Stimulated activated naive CD4-positive, alpha-beta T cell treated with Interleukin-2 at 50 U/mL for 16 hours (primary cell): Measurements from ENCODE around the gene PIGT.

Experiments used
- DNase-seq: peaks from one replicate; lab custom pipeline; 2025; lab: John Stamatoyannopoulos, UW

PIGT gene

DNA sequence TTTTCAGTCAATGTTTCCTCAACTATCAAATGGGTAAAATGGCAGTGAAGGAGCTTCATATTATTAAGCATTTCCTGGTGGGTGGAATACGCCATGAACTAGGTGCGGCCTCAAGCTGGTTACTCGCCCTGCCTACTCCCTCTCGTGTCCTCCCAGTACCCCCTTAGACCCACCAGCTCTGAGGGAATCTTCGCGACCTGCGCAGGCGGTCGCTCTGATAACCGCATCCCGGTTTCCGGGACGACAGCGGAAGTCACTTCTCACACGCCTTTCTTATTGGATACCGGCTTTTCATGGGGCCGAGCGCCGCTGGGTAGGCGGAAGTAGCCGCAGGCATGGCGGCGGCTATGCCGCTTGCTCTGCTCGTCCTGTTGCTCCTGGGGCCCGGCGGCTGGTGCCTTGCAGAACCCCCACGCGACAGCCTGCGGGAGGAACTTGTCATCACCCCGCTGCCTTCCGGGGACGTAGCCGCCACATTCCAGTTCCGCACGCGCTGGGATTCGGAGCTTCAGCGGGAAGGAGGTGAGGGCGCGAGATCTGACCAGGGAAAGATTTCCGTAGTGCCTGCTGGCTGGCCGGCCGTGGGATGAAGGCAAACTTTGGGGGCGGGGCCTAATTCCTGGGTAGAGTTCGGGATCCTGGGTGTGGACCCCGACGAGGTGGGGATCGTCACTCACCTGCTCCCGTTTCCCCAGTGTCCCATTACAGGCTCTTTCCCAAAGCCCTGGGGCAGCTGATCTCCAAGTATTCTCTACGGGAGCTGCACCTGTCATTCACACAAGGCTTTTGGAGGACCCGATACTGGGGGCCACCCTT, at the start of gene PIGT:
Gene PIGT, plus strand, starts transcription at position 320 of the 816 bp plus-strand sequence. Its CDS starts 16 bp downstream, at position 336.
- DNase-seq, result peak; percentile 89

DNA sequence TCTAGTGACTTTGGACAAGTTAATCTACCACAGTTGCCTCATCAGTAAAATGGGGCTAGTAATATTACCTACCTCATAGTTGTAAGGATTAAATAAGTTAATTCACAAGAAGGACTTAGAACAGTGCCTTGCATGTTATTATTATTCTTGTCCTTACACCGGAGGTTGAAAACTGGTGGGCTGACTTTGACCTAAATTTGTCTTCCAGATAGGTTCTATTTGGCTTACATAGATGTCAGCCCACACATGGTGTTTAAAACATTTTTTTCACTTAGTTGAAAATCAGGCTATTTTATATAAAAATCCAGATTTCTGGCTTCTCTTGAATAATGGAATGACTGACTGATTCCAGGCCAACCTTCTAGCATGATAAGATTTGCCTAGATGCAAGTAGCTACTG, 49.7 kb upstream of the PIGT start:
- no peak for DNase-seq

- DNase-seq, result no peak
These were observed 49.3 kb upstream of the PIGT start for GRCh38 chr20:45366631-45367030.

- no peak for DNase-seq
These were observed 48.8 kb upstream of the PIGT start for GRCh38 chr20:45367126-45367525.

GRCh38 chr20:45368221-45368980, 47.5 kb upstream of the PIGT start:
- DNase-seq, result peak; percentile 25

DNA sequence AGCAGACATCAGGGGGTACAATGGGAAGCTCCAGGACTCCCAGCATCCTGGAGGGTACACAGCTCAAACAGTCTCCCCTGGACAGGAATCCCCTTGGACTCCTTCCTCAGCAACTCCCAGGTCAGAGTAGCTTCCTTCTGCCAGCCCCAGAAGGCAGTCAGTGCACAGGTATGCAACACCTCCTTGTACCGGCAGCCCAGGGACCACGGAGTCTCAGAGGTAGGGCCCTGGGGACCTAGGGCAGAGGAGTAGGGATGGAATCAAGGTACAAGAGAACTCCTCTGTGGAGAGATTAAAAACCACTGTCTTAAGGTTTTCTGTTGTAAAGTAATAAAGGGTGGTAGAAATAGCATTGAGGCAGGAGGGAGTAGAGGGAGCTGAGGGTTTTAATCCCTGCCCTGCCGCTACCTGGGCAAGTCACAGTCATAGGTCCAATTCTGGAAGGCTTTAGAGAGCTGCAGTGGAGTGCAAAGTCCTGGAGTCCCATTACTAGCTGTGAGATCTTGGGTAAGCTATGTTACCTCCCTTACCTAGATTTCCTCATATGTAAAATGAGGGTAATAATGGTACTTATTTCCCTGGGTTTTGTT, 45.3 kb upstream of the PIGT start:
- DNase-seq, result no peak

DNA sequence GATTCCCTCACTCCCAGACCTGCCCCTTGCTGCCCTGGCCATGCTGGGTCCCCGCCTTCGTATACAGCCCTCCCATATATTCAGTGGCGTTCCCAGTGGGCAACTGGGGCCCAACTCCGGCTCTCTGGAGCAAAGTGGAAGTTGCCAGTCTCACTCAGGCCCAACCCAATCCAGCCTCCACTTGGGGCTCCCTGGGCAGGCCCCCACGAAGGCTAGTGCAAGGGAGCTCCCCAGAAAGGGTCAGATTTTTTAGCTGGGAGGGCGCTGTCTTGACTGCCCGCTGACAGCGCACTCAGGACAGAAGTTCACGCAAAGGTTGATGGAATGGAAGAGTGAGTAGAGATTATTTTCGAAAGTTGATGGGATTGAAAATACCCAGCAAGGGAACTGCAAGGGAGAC, 43.7 kb upstream of the PIGT start:
- no peak for DNase-seq

GRCh38 chr20:45372646-45373352, 43.1 kb upstream of the PIGT start:
- no peak for DNase-seq

DNA sequence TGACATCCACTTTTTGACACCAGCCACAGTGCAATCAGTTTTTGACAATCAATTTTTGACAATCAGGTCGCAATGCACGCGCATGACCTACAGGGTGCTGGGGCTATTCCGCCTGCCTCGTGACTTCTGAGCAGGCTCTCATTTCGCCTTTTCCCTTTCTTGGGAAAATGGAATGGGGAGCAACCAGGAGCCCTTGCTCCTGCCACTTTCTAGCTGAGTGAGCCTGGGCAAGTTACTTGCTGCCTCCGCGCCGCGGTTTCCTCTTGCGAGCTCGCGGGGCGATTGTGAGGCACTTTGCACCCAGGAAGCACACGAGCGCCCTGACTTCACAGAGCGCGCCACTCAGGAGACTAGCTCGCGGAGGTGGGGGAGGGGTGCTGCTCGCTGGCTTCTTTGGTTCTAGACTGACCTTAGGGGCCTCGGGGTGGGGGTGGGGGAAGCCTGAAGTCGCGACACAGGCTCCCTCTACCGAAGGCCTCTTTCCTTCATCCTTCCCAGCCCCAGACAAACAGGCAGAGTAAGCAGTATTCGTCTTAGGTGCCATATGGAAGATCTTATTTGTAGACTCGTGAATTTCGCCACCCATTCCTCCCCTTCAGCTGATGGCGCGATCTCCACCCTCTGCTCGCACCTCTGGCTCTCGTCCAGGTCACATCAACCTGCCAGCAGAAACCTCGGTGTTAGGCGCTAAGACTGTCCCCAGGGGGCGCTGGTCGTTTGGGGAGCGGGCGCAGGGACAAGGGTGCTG, 42.4 kb upstream of the PIGT start:
- DNase-seq, result peak; percentile 86

GRCh38 chr20:45374101-45374467, 41.9 kb upstream of the PIGT start:
- no peak for DNase-seq

DNA sequence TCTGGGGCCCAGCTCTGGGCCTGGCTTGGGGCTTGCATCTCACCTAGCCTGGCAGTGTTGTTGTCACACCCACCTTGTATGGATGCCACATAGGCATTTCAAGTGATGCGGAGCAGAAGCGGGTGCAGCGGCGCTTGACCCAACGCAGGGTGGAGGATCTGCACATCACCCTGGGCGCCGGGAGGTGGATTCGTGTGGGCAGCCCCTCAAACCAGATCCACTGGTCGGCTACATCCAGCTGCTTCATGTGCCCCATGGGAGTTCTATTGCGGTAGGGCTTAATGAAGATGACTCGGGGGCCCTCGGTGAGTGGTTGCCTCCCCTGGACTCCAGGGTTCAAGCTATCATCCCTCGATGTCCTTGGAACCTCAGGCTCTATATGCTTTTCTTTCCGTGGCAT, 41.0 kb upstream of the PIGT start:
- DNase-seq, result no peak

- DNase-seq, result no peak
These were observed 38.7 kb upstream of the PIGT start for GRCh38 chr20:45377269-45377668.

DNA sequence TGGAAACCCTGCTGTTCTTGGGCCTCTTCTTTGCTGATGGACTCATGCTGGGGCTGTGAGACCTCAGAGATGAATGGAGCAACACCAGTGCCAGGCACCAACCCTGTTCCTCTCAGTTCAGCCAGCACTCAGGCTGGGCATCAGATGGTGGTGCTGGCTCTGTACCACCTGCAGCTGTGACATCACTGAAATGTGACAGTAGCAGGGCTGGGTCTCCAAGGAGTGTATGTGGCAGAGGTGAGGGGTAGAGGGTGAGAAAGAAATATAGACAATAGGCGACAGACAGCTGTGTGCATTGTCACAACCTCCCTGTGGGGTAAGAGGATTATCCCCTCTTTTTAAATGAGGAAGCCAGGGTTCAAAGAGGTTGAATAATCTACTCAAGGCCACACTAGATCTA, 37.8 kb upstream of the PIGT start, which contains the start of gene TP53TG5:
Gene TP53TG5, minus strand, starts transcription at position 135 of the 400 bp plus-strand sequence. Its CDS starts 89 bp downstream, at position 46.
- no peak for DNase-seq

DNA sequence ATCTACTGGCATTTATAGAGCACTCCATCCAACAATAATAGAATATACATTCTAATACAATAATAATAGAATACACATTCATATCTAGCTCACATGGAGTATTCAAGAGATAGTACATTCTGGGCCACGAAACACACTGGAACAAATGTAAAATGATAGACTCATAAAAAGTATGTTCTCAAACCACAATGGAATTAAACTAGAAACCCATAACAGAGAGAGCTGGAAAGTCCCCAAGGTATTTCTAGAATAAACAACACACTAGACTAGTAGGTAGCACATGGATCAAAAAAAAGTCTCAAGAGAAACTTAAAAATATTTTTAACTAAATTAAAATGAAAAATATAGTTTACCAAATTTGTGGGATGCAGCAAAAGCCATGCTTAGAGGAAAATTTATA, 28.7 kb upstream of the PIGT start:
- DNase-seq, result no peak

GRCh38 chr20:45390931-45391330, 25.0 kb upstream of the PIGT start:
- no peak for DNase-seq

DNA sequence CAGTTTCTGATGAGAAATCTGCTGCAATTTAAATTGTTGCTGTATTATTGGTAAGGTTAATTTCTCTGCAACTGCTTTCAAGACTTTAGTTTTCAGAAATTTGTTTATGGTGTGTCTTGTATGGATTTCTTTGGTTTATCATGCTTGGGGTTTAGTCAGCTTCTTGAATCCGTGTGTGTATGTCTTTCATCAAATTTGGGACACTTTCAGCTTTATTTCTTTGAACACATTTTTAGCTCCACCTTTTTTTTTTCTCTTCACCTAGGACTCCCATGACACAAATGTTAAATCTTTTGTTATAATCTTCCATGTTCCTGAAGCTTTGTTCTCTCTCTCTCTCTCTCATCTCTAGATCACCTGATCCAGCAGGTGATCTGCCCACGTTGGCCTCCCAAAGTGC, 24.4 kb upstream of the PIGT start:
- no peak for DNase-seq

- DNase-seq, result no peak
These were observed 23.2 kb upstream of the PIGT start for GRCh38 chr20:45392733-45393132.

GRCh38 chr20:45394221-45395113, 21.5 kb upstream of the PIGT start:
- DNase-seq, result no peak

DNA sequence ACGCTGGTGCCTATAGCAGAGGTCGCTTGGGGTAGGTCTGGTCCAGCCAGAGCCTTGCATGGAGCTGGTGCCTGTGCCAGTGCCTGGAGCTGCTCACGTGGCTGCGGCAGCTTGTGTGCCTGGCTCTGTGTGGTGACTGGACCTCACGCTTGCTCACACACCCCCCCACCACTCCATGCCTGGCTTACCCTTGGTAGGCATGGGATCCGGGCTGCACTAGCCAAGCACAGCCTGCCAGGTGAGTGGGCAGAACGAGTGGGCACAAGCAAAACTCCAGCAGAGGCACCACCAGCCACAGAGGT, 20.9 kb upstream of the PIGT start:
- DNase-seq, result no peak

GRCh38 chr20:45399018-45399417, 16.9 kb upstream of the PIGT start:
- no peak for DNase-seq
